HCT116 (cell line): ENCODE measurements around the gene HAAO.

ENCODE experiments used
- CBX3 ChIP-seq: IDR thresholded peaks from 2 replicates; pipeline ENCODE4 v1.6.1; 2012; ENCODE audit warnings: low read depth
- CTCF ChIP-seq, 3 experiments: fragments of 200-600 bp in 1 of 3; sonication (generic) in 1 of 3; IDR thresholded peaks in 2 of 3; conservative IDR thresholded peaks in 1 of 3; 2 replicates each; pipeline ENCODE4 v1.5.1; 2012 to 2017; ENCODE audit warnings: low read depth in 2 of 3, low read length in 2 of 3, antibody characterized with exemption in 1 of 3, borderline replicate concordance in 1 of 3, control low read depth in 1 of 3, mild to moderate bottlenecking in 1 of 3, mixed read lengths in 1 of 3, mixed run types in 1 of 3, moderate library complexity in 1 of 3; ENCODE audit not compliant: insufficient read depth in 1 of 3
- EZH2phosphoT487 ChIP-seq: fragments of 200-600 bp; IDR thresholded peaks from 2 replicates; pipeline ENCODE4 v1.6.1; 2018; ENCODE audit warnings: antibody characterized with exemption, borderline replicate concordance
- JUND ChIP-seq: IDR thresholded peaks from 2 replicates; pipeline ENCODE4 v1.6.1; 2012
- POLR2A ChIP-seq: IDR thresholded peaks from 2 replicates; pipeline ENCODE4 v1.7.0; 2011; ENCODE audit warnings: borderline replicate concordance; ENCODE audit not compliant: insufficient read depth, insufficient read length; ENCODE audit errors: extremely low read depth
- POLR2AphosphoS5 ChIP-seq: IDR thresholded peaks from 2 replicates; pipeline ENCODE4 v1.6.1; 2011; ENCODE audit warnings: mild to moderate bottlenecking, low read depth, low read length, moderate library complexity
- SIN3A ChIP-seq: IDR thresholded peaks from 2 replicates; pipeline ENCODE4 v1.6.1; 2012; ENCODE audit warnings: low read depth
- SP1 ChIP-seq: IDR thresholded peaks from 2 replicates; pipeline ENCODE4 v1.6.1; 2012; ENCODE audit warnings: low read depth
- TCF7L2 ChIP-seq: IDR thresholded peaks from 2 replicates; pipeline ENCODE4 v1.7.0; 2011; ENCODE audit warnings: borderline replicate concordance, inconsistent platforms; ENCODE audit not compliant: insufficient read depth, insufficient read length; ENCODE audit errors: extremely low read depth
- ZNF274 ChIP-seq: fragments of 200-500 bp; sonication (Bioruptor generic); IDR thresholded peaks from 2 replicates; pipeline ENCODE4 v1.6.1; 2014; ENCODE audit warnings: mild to moderate bottlenecking, low read depth, low read length, inconsistent platforms
- TF ChIP-seq, protein P1 (sequence below): IDR thresholded peaks from 2 replicates; pipeline ENCODE4 v1.6.1; 2012
- TF ChIP-seq, protein P2 (sequence below): IDR thresholded peaks from 2 replicates; pipeline ENCODE4 v1.6.1; 2012; ENCODE audit warnings: low read depth

GRCh38 chr2:42754776-42755140 is 37.6 kb downstream of the HAAO start:
- TF ChIP-seq CTCF (IDR thresholded peaks at IDR 0.05 in 2 of 3, conservative IDR thresholded peaks at IDR 0.05 in 1 of 3; ENCODE audit: borderline replicate concordance in 1 of 3, insufficient read depth in 1 of 3, low read depth in 2 of 3, low read length in 2 of 3) (no peak), TCF7L2 (no peak), POLR2A (no peak), CBX3 (no peak), POLR2AphosphoS5 (no peak), SP1 (no peak), EZH2phosphoT487 (no peak), JUND (no peak), ZNF274 (no peak), SIN3A (no peak)
- TF ChIP-seq, protein P1, sequence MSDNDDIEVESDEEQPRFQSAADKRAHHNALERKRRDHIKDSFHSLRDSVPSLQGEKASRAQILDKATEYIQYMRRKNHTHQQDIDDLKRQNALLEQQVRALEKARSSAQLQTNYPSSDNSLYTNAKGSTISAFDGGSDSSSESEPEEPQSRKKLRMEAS, result no peak
- TF ChIP-seq, protein P2, sequence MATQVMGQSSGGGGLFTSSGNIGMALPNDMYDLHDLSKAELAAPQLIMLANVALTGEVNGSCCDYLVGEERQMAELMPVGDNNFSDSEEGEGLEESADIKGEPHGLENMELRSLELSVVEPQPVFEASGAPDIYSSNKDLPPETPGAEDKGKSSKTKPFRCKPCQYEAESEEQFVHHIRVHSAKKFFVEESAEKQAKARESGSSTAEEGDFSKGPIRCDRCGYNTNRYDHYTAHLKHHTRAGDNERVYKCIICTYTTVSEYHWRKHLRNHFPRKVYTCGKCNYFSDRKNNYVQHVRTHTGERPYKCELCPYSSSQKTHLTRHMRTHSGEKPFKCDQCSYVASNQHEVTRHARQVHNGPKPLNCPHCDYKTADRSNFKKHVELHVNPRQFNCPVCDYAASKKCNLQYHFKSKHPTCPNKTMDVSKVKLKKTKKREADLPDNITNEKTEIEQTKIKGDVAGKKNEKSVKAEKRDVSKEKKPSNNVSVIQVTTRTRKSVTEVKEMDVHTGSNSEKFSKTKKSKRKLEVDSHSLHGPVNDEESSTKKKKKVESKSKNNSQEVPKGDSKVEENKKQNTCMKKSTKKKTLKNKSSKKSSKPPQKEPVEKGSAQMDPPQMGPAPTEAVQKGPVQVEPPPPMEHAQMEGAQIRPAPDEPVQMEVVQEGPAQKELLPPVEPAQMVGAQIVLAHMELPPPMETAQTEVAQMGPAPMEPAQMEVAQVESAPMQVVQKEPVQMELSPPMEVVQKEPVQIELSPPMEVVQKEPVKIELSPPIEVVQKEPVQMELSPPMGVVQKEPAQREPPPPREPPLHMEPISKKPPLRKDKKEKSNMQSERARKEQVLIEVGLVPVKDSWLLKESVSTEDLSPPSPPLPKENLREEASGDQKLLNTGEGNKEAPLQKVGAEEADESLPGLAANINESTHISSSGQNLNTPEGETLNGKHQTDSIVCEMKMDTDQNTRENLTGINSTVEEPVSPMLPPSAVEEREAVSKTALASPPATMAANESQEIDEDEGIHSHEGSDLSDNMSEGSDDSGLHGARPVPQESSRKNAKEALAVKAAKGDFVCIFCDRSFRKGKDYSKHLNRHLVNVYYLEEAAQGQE, result no peak
